HG03095 (cell line): Measurements from ENCODE around the gene KLHL10.
"Not testable (repeated sequence)": the region's sequence is repeated elsewhere in the genome, so short reads cannot be mapped to it uniquely, and the experiment has no call there.

ENCODE experiments used
- ATAC-seq: cut with Tn5 transposase; IDR thresholded peaks from one replicate; pipeline ENCODE4 v1.9.1; 2021; ENCODE audit warnings: moderate library complexity; ENCODE audit not compliant: unreplicated experiment

The KLHL10 gene

DNA sequence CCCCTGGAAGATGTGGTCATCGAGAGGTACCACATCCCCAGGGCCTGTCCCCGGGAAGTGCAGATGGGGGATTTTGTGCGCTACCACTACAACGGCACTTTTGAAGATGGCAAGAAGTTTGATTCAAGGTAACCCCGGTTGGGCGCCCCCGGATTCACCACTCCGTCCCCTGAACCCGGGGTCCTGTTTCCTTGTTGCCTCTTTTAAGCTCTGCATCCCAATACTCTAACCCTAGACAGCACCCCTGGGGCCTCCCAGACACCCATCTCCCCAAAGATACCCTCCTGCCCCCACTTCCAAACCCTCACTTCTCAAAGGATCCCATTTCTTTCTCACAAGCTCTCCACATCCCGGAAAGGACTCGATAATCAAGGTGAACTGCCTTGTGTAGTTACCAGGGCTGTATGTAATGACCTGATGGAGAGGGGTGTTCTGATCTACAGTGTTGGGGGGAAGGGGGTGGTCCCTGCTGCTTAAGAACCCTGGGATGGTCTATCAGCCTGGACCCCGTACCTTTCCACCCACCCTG, 24.4 kb upstream of the KLHL10 start:
- ATAC-seq, result no peak

- ATAC-seq, result no peak
These were observed 23.9 kb upstream of the KLHL10 start for GRCh38 chr17:41813699-41814124.

DNA sequence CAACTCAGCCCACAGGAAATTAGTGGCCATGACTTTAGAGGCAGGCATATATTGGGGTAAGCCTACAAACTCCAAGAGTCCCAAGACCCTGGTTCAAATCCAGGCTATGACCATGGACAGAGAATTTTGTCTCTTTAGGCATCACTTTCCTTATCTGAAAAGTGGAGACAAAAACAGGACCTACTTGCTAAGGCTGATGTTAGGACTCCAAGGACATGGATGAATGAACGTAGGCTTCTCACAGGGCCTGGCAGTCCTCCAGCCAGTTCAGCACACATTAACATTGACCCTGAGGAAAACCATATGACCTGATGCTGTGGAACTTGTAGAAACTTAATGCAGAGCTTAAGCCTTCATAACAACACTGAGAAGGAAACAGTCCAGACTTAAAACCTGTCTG, 23.4 kb upstream of the KLHL10 start:
- no peak for ATAC-seq

DNA sequence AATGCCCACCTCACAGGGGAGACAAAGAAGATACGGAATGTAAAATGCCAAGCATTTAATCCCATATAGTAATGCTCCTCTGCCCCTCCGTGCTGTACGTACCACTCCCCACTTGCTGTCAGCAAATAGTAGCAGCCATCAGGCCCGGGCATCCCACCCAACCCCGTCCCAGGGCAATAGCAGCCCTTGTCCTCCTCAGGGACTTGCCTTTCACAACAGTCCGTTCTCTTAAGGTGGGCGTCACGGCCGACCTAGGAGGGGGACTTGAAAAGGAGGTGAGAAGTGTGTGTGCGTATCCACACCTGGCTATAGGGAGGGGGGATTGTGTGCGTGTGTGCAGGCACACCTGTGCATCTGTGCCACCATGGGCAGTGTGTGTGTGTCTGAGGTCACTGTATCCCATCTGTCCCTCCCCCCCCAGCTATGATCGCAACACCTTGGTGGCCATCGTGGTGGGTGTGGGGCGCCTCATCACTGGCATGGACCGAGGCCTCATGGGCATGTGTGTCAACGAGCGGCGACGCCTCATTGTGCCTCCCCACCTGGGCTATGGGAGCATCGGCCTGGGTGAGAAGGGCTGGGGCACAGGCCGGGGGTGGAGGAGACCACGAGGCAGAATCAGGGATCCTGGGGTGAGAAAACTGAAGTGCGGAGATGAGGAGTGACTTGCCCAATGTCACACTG, 20.8 kb upstream of the KLHL10 start:
- no peak for ATAC-seq

- no peak for ATAC-seq
These were observed 19.6 kb upstream of the KLHL10 start for GRCh38 chr17:41818024-41818423.

DNA sequence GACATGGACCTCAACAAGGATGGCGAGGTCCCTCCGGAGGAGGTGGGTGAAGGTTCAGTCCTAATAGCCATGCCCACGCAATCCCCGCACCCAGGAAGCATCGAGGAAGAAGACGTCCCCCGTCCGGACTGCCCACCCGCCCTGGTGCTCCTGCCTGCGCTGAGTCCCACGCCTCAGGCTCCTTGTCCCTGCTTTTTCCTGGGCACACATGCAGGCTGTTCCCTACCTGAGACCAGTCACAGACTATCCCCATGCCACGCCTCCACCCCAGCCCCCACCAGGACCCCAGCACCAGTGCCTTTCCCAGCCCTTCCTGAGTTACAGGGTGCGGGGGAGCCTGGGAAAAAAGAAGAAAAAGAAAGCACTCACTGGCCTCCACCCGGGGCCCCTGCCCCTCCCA, 15.8 kb upstream of the KLHL10 start:
- ATAC-seq, result no peak

GRCh38 chr17:41822216-41823140, 15.1 kb upstream of the KLHL10 start:
- ATAC-seq, result no peak

GRCh38 chr17:41823141-41823524, 14.5 kb upstream of the KLHL10 start:
- no peak for ATAC-seq

DNA sequence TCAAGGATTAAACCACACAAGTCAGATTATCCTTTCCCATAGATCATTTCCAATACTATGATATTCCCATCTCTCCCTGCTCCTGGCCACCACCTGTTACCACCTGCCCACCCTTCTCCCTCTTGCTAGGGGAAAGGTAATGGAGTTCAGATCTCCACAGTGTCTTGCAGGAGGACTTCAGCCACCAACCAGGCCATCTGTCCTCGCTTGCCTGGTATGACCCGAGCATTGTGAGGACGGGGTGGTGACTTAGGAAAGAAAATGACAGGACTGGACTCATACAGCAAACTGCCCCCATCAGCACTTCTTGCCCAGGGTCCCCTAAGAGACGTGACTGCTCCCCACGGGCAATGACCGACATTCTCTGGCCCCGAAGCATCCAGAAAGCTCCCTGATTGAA, 14.0 kb upstream of the KLHL10 start:
- no peak for ATAC-seq

- ATAC-seq, result no peak
These were observed 13.5 kb upstream of the KLHL10 start for GRCh38 chr17:41824086-41824485.

- ATAC-seq, result no peak
These were observed 12.3 kb upstream of the KLHL10 start for GRCh38 chr17:41825175-41825845.

DNA sequence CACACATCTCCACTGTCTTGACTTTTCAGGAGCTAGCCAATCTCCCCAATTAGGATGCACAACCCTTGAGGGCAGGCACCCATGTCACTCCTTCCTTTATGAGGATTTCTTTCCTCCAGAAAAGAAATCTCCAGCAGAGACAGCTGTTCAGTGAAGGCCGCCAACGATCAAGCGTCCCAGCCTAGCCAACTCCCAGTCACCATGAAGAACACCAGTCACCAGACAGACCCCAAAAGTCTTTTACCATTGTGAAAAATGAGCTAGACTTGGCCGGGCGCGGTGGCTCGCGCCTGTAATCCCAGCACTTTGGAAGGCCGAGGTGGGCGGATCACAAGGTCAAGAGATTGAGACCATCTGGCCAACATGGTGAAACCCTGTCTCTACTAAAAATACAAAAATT, 7.7 kb upstream of the KLHL10 start:
- ATAC-seq, result not testable (repeated sequence)

GRCh38 chr17:41835214-41835799, 2.3 kb upstream of the KLHL10 start:
- no peak for ATAC-seq

GRCh38 chr17:41835800-41836549, 1.6 kb upstream of the KLHL10 start, which contains the start of gene NT5C3B:
NT5C3B (minus strand) TSS chr17:41836232; CDS start chr17:41836193, 39 bp downstream.
- no peak for ATAC-seq

DNA sequence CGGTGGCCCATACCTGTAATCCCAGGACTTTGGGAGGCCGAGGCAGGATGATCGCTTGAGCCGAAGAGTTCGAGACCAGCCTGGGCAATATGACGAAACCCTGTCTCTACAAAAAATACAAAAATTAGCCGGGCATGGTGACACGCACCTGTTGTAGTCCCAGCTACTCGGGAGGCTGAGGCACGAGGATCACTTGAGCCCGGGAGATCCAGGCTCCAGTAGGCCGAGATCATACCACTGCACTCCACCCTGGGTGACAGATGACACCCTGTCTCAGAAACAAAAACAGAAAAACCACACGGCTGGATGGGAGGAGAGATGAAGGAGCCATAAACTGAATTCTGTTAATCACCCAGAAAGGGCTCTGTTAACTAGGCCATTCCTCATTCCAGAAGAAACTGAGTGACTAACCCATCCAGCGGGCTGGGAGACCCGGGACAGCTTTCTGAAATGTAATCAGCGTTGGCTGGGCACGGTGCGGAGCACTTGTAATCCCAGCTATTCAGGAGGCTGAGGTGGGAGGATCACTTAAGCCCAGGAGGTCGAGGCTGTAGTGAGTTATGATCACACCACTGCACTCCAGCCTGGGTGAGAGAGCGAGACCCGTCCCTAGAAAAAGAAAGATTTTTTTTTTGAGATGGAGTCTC, 952 bp upstream of the KLHL10 start:
- no peak for ATAC-seq

- not testable (repeated sequence) for ATAC-seq
These were observed 1.8 kb downstream of the KLHL10 start for GRCh38 chr17:41839448-41839847.

GRCh38 chr17:41840781-41841180, 3.2 kb downstream of the KLHL10 start:
- not testable (repeated sequence) for ATAC-seq

DNA sequence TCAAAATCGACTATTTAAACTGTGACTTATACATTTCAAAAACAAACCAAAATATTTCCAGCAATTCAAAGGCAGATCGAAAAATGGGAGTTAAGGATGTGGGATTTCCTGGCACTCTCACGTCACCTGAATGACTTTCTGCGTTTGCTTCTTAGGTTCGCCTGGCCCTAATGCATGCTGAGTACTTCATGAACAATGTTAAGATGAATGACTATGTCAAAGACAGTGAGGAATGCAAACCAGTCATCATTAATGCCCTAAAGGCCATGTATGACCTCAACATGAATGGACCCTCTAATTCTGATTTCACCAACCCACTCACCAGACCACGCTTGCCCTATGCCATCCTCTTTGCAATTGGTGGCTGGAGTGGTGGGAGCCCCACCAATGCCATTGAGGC, 7.3 kb downstream of the KLHL10 start:
- ATAC-seq, result no peak

- no peak for ATAC-seq
These were observed 11.2 kb downstream of the KLHL10 start for GRCh38 chr17:41848788-41849187.
